H1 (cell line): ENCODE data around the gene ULK3. TPM values are rescaled to one million over a fixed set of nuclear protein-coding genes. Genes with fewer than 3 reads are reported as not detected.
A peak's percentile ranks its signal among the peaks of the same experiment; 100 is the strongest.

Experiments
- CTCF ChIA-PET: fragments of 300-600 bp; sonication (Branson Sonifier 250); formaldehyde crosslinking; loops from one replicate; lab custom pipeline; 2021; ENCODE audit not compliant: partially characterized antibody; lab: Charles Lee
- POLR2A ChIA-PET: fragments of 300-600 bp; sonication (Branson Sonifier 250); formaldehyde crosslinking; loops from one replicate; lab custom pipeline; 2021; ENCODE audit warnings: inconsistent platforms; ENCODE audit not compliant: partially characterized antibody; lab: Charles Lee
- DNase-seq, 2 experiments: peaks; one replicate each; pipeline versions ENCODE4 v3.0.0 to v3.0.0-alpha.2; 2010 to 2022; ENCODE audit warnings: low spot score in 2 of 2, low read depth in 1 of 2, mixed read lengths in 1 of 2
- FAIRE-seq: peaks from 2 replicates; lab custom pipeline; 2011; peaks lifted over from hg19 to GRCh38; lab: Jason Lieb, UNC
- H2AFZ ChIP-seq: 2 replicates; pipeline ENCODE4 v1.8.1; 2012; ENCODE audit warnings: low read length, inconsistent platforms
- H2AK5ac ChIP-seq: 2 replicates; pipeline ENCODE4 v1.6.1; 2013; ENCODE audit warnings: low read depth, low read length
- H2BK120ac ChIP-seq: replicated peaks from 2 replicates; pipeline ENCODE3; 2013; ENCODE audit warnings: low read depth, low read length, inconsistent platforms
- H2BK12ac ChIP-seq: 2 replicates; pipeline ENCODE4 v1.6.1; 2013; ENCODE audit warnings: low read depth, low read length
- H2BK15ac ChIP-seq: 2 replicates; pipeline ENCODE4 v1.6.1; 2013; ENCODE audit warnings: low read length
- H2BK20ac ChIP-seq: 2 replicates; pipeline ENCODE4 v1.6.1; 2013; ENCODE audit warnings: low read length
- H2BK5ac ChIP-seq: 2 replicates; pipeline ENCODE4 v1.6.1; 2013; ENCODE audit warnings: low read depth, low read length
- H3K14ac ChIP-seq: 2 replicates; pipeline ENCODE4 v1.6.1; 2013; ENCODE audit warnings: inconsistent platforms; ENCODE audit not compliant: insufficient read length
- H3K18ac ChIP-seq: 2 replicates; pipeline ENCODE4 v1.6.1; 2013; ENCODE audit warnings: low read length; ENCODE audit errors: extremely low read depth
- H3K23ac ChIP-seq: 2 replicates; pipeline ENCODE4 v1.6.1; 2013; ENCODE audit warnings: inconsistent platforms; ENCODE audit not compliant: insufficient read length
- H3K23me2 ChIP-seq: 2 replicates; pipeline ENCODE4 v1.6.1; 2013; ENCODE audit warnings: low read depth, low read length
- H3K27ac ChIP-seq: 2 replicates; pipeline ENCODE4 v1.6.1; 2011; ENCODE audit warnings: low read depth, low read length, inconsistent platforms
- H3K27me3 ChIP-seq, 4 experiments: replicated peaks in 1 of 4; 1 replicate in 1 of 4; 2 replicates in 3 of 4; pipeline versions ENCODE4 v1.6.1 to v1.8.1; 2011 to 2013; ENCODE audit warnings: low read length in 3 of 4, mild to moderate bottlenecking in 3 of 4, inconsistent platforms in 2 of 4, mixed read lengths in 2 of 4, moderate library complexity in 1 of 4; ENCODE audit not compliant: control insufficient read depth in 3 of 4, insufficient read depth in 3 of 4; ENCODE audit errors: extremely low read depth in 1 of 4
- H3K36me3 ChIP-seq, 4 experiments: 2 replicates each; pipeline versions ENCODE4 v1.6.1 to v1.8.1; 2011 to 2013; ENCODE audit warnings: mild to moderate bottlenecking in 4 of 4, low read length in 3 of 4, moderate library complexity in 2 of 4, control low read depth in 1 of 4, inconsistent platforms in 1 of 4; ENCODE audit not compliant: insufficient read depth in 4 of 4, control insufficient read depth in 2 of 4
- H3K4ac ChIP-seq: replicated peaks from 2 replicates; pipeline ENCODE3; 2013; ENCODE audit warnings: low read length, low read depth, mixed read lengths, inconsistent platforms; ENCODE audit not compliant: insufficient read length
- H3K4me1 ChIP-seq, 4 experiments: replicated peaks in 1 of 4; 1 replicate in 1 of 4; 2 replicates in 3 of 4; pipeline versions ENCODE4 v1.6.1 to v1.8.1; 2011 to 2013; ENCODE audit warnings: low read length in 3 of 4, inconsistent platforms in 2 of 4, mixed read lengths in 1 of 4; ENCODE audit not compliant: insufficient read depth in 4 of 4, control insufficient read depth in 3 of 4
- H3K4me2 ChIP-seq, 2 experiments: 2 replicates each; pipeline versions ENCODE4 v1.6.1 to v1.8.1; 2011 to 2013; ENCODE audit warnings: low read depth in 2 of 2, low read length in 2 of 2, control low read depth in 1 of 2, inconsistent platforms in 1 of 2, mild to moderate bottlenecking in 1 of 2; ENCODE audit not compliant: insufficient read depth in 1 of 2
- H3K4me3 ChIP-seq, 4 experiments: fragments of 200-600, 300-600 bp in 1 of 4; sonication (generic), shearing (Covaris generic), sonication (Bioruptor Twin) in 1 of 4; 2 replicates each; pipeline versions ENCODE4 v1.5.1 to v1.8.1; 2011 to 2016; ENCODE audit warnings: low read length in 4 of 4, low read depth in 3 of 4, control low read depth in 2 of 4, inconsistent platforms in 2 of 4, mild to moderate bottlenecking in 2 of 4, mixed read lengths in 1 of 4, moderate library complexity in 1 of 4; ENCODE audit not compliant: insufficient read depth in 2 of 4; ENCODE audit errors: extremely low read depth in 1 of 4
- H3K56ac ChIP-seq: replicated peaks from 2 replicates; pipeline ENCODE3; 2013; ENCODE audit warnings: low read depth, mild to moderate bottlenecking, mixed read lengths, low read length, inconsistent platforms; ENCODE audit not compliant: insufficient read length
- H3K79me1 ChIP-seq: 2 replicates; pipeline ENCODE4 v1.6.1; 2013; ENCODE audit warnings: low read depth, low read length, control low read depth
- H3K79me2 ChIP-seq, 2 experiments: 2 replicates each; pipeline versions ENCODE4 v1.6.1 to v1.8.1; 2012 to 2013; ENCODE audit warnings: low read length in 2 of 2, mild to moderate bottlenecking in 2 of 2, inconsistent platforms in 1 of 2; ENCODE audit not compliant: insufficient read depth in 2 of 2, control insufficient read depth in 1 of 2
- H3K9ac ChIP-seq, 4 experiments: replicated peaks in 1 of 4; 1 replicate in 1 of 4; 2 replicates in 3 of 4; pipeline versions ENCODE4 v1.6.1 to v1.8.1; 2011 to 2013; ENCODE audit warnings: low read depth in 3 of 4, low read length in 3 of 4, control low read depth in 2 of 4, mild to moderate bottlenecking in 2 of 4, moderate library complexity in 2 of 4, inconsistent platforms in 1 of 4; ENCODE audit errors: extremely low read depth in 1 of 4
- H3K9me3 ChIP-seq, 2 experiments: 2 replicates each; pipeline versions ENCODE4 v1.6.1 to v1.8.1; 2012 to 2013; ENCODE audit warnings: mild to moderate bottlenecking in 2 of 2, moderate library complexity in 2 of 2, control low read depth in 1 of 2, inconsistent platforms in 1 of 2, low read depth in 1 of 2, low read length in 1 of 2, mixed read lengths in 1 of 2; ENCODE audit not compliant: insufficient read depth in 2 of 2
- H4K20me1 ChIP-seq, 2 experiments: replicated peaks in 1 of 2; 2 replicates each; pipeline versions ENCODE3 to v1.8.1; 2011 to 2013; ENCODE audit warnings: inconsistent platforms in 2 of 2, low read length in 2 of 2, mild to moderate bottlenecking in 1 of 2; ENCODE audit not compliant: insufficient read depth in 2 of 2, control insufficient read depth in 1 of 2
- H4K5ac ChIP-seq: 2 replicates; pipeline ENCODE4 v1.6.1; 2013; ENCODE audit warnings: low read length, low read depth, mixed read lengths, inconsistent platforms; ENCODE audit not compliant: insufficient read length
- H4K8ac ChIP-seq: 2 replicates; pipeline ENCODE4 v1.8.0; 2013; ENCODE audit warnings: mild to moderate bottlenecking, moderate library complexity, low read length, inconsistent platforms; ENCODE audit not compliant: insufficient read depth; ENCODE audit errors: extremely low read depth
- H4K91ac ChIP-seq: replicated peaks from 2 replicates; pipeline ENCODE3; 2013; ENCODE audit warnings: low read length, mixed read lengths, inconsistent platforms; ENCODE audit not compliant: insufficient read length
- HDAC2 ChIP-seq, 2 experiments: fragments of 300-600 bp in 1 of 2; sonication (generic) in 1 of 2; IDR thresholded peaks; 2 replicates each; pipeline ENCODE4 v1.6.1; 2011 to 2012; ENCODE audit warnings: low read depth in 2 of 2, low read length in 2 of 2, mild to moderate bottlenecking in 2 of 2, moderate library complexity in 2 of 2, borderline replicate concordance in 1 of 2, inconsistent platforms in 1 of 2
- WGBS, 2 experiments: shearing (Covaris generic) in 1 of 2; methylation state at CpG; one replicate each; pipeline versions ENCODE4 v1.1.6 to v1.1.7; 2013 to 2015; ENCODE audit warnings: low lambda C conversion rate in 2 of 2, mixed read lengths in 2 of 2, inconsistent platforms in 1 of 2, low coverage in 1 of 2, missing lambda C conversion rate in 1 of 2; ENCODE audit not compliant: insufficient replicate concordance in 2 of 2, insufficient coverage in 1 of 2, insufficient read length in 1 of 2; ENCODE audit errors: extremely low coverage in 1 of 2, missing lambda C conversion rate in 1 of 2; 5-methylcytosine and 5-hydroxymethylcytosine counted together
- polyA plus RNA-seq, 7 experiments: library from polyadenylated mRNA; depleted of rRNA in 3 of 7; stranded (reverse) in 5 of 7; unstranded in 2 of 7; fragments of >200 nt in 5 of 7; fragments of 200-250 nt in 2 of 7; gene quantifications; 1 replicate in 5 of 7; 2 replicates in 1 of 7; 4 replicates in 1 of 7; pipeline versions ENCODE4 v1.2.1 to v1.2.3, GENCODE V29; 2011 to 2013; ENCODE audit warnings: missing spikeins in 2 of 7, mixed read lengths in 2 of 7
- total RNA-seq: library from RNA; stranded (reverse); fragmentation: NEBNext Ultra II Directional; extraction: Animal tissue kit (Norgen Biotek cat#: 25700); gene quantifications from 2 replicates; pipeline ENCODE4 v1.2.1, GENCODE V29; 2021

Gene ULK3
- total and polyA plus RNA-seq, 2 of the 8 experiments (the other 6 are each of a cell fraction or from before 2014, with no cell fraction given): 27.1 to 34.4 TPM

- H3K4me3 ChIP-seq: peak overlapping the region; percentile 80 to 96 (median 88)
- POLR2A ChIA-PET: interaction anchor here (0.9 to 7.0 kb wide), 8 partner anchors 12 to 91 kb away, joined by 3 to 116 read pairs (median 4); partner anchors contain the start of genes FAM219B and SCAMP2
- 10% methylated on average over 1 of the region's 1 CpG; no CpG with 5 or more reads in 1 of the 2 experiments for WGBS, 2 experiments
- no peak overlapping the region for H2BK20ac ChIP-seq
- no peak overlapping the region for H3K56ac ChIP-seq
- H3K36me3 ChIP-seq: peaks cover 5 to 18% (median 14%) of the 10 kb centered on the region in 4 experiments; a peak in 5 of 8 replicates
- no peak overlapping the region for H2BK15ac ChIP-seq
- no peak overlapping the region for H3K23ac ChIP-seq
- no peak overlapping the region for H2BK12ac ChIP-seq
- H4K91ac ChIP-seq: no peak overlapping the region
- H3K14ac ChIP-seq: no peak overlapping the region
- H4K5ac ChIP-seq: no peak overlapping the region
- no peak for TF ChIP-seq HDAC2 (IDR thresholded peaks at IDR 0.05; ENCODE audit: borderline replicate concordance in 1 of 2, low read depth in 2 of 2, low read length in 2 of 2)
- H2BK5ac ChIP-seq: no peak overlapping the region
- no peak overlapping the region for H3K27ac ChIP-seq
- H2AK5ac ChIP-seq: no peak overlapping the region
- H3K27me3 ChIP-seq: no peaks in the 10 kb centered on the region
- no peaks in the 10 kb centered on the region for H4K20me1 ChIP-seq
- H2AFZ ChIP-seq: no peak overlapping the region
- H3K18ac ChIP-seq: no peak overlapping the region
- no peaks in the 10 kb centered on the region for H3K9me3 ChIP-seq
- H3K79me1 ChIP-seq: no peaks in the 10 kb centered on the region
- H4K8ac ChIP-seq: 0 out of 2 replicates have a peak overlapping the region, but pooled peaks have one; percentile 89
- peaks cover 9% of the 10 kb centered on the region for H3K23me2 ChIP-seq
- CTCF ChIA-PET: interaction anchor here (0.9 to 6.2 kb wide), 2 partner anchors 11 to 17 kb away, joined by 3 to 54 read pairs; partner anchors contain the start of gene SCAMP2
- no peak overlapping the region for H2BK120ac ChIP-seq
- peak overlapping the region in 3 of 4 experiments; percentile 89 to 97 (median 95); a peak in 6 of 7 replicates for H3K9ac ChIP-seq
- FAIRE-seq (no peak), DNase-seq (no peak)
- H3K4me2 ChIP-seq: peak overlapping the region; percentile 90
- H3K79me2 ChIP-seq: no peaks in the 10 kb centered on the region
- no peak overlapping the region for H3K4ac ChIP-seq
- peaks cover 0 to 4% (median 2%) of the 10 kb centered on the region in 4 experiments; a peak in 4 of 7 replicates for H3K4me1 ChIP-seq
Measured at GRCh38 chr15:74890665-74890960, 47.7 kb upstream of the ULK3 start.
